Measurements from ENCODE around the gene JPT2. TPM values are rescaled to one million over a fixed set of nuclear protein-coding genes. Genes with fewer than 3 reads are reported as not detected.

Gene JPT2
- total RNA-seq, 1 experiment from 2014 or later, result 244 TPM

DNA sequence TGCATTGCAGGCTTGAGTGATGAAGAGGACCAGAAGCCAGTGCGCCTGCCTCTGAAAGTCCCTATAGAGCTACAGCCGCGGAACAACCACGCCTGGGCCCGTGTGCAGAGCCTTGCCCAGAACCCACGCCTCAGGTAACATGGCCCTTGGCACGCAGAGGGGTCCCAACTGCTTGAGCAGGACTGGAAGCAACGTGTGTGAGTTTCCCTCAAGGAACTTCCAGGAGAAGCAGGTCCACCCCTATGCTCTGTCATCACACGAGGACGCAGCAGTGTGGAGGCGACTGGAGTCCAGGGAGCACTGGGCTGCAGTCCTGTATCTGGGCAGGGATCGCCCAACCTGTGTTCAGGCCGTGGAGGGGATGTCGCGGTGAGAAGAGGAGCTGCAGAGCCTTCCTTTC lies 25.1 kb upstream of the JPT2 start:
- Histone ChIP-seq H3K9me3 (ENCODE audit: insufficient read depth, low read depth) (no peaks in the 10 kb centered on the region), H3K79me2 (ENCODE audit: low read depth) (no peaks in the 10 kb centered on the region), H3K9me2 (ENCODE audit: insufficient read depth) (no peaks in the 10 kb centered on the region), H2AFZ (no peak overlapping the region), H4K20me1 (ENCODE audit: insufficient read depth) (0 out of 2 replicates have a peak, but pooled peaks cover 3% of the 10 kb centered on the region), H3K27me3 (ENCODE audit: insufficient read depth, low read depth) (no peaks in the 10 kb centered on the region), H3K27ac (no peak overlapping the region), H3K4me1 (replicated peaks; ENCODE audit: insufficient read depth) (no peaks in the 10 kb centered on the region), H3F3A (ENCODE audit: insufficient read depth, low read depth) (peaks cover 24% of the 10 kb centered on the region), H3K4me2 (no peak overlapping the region), H3K36me3 (ENCODE audit: low read depth) (peaks cover 9% of the 10 kb centered on the region), H3K4me3 (no peak overlapping the region)
- ChIA-PET POLR2A (ENCODE audit: unreplicated experiment) (interaction anchor here (0.6 to 0.7 kb wide), 2 partner anchors 25 to 118 kb away, joined by 3 read pairs; no protein-coding TSS in a partner anchor), CTCF (interaction anchor here (0.7 kb wide), 1 partner anchor 24 kb away, joined by 5 read pairs; no protein-coding TSS in a partner anchor)
- TF ChIP-seq EZH2 (IDR thresholded peaks at IDR 0.05; ENCODE audit: low read depth) (no peak), CTCF (conservative IDR thresholded peaks at IDR 0.05) (no peak)
- intact Hi-C loops (cut with micrococcal nuclease; ENCODE audit: unreplicated experiment), result no loop called here
- no TSS peak for BruUV-seq (replicated peaks)
- no peak for DNase-seq

DNA sequence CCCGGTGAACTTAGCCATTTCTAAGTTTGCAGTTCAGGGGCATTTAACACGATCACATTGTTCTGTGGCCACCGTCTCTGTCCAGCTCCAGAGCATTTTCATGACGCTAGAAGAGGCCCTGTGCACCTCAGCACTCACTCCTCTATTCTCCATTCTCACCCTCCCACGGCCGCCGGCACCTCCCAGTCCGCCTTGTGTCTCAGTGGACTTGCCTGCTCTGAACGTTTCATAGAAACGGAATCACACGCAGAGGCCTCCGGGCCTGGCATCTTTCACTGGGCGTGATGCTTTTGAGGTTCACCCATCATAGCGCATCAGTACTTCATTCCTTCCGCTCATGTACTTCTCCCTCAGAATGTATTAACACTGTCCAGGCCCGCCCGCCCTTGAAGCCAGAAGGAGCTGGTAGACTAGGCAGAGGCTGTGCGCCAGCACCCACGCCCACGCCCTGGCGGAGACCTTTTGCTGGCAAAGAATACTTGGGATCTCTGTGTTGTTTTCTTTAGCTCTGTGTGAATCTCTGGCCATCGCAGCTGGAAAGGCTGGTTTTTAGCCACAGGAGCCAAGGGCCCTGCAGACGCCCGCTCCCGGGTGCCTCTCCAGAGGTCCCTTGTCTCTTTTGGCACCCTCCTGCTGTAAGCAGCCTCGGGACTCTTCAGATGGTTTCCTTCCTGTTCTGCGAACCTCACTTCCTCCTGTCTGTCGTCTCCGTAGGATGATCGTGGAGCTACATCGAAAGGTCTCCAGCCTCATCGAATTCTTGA lies 23.4 kb upstream of the JPT2 start:
- H3K9me2 ChIP-seq (ENCODE audit: insufficient read depth), result no peaks in the 10 kb centered on the region
- no peaks in the 10 kb centered on the region for H3K79me2 ChIP-seq (ENCODE audit: low read depth)
- H3K36me3 ChIP-seq (ENCODE audit: low read depth), result peaks cover 9% of the 10 kb centered on the region
- H3K4me2 ChIP-seq, result no peak overlapping the region
- H3K4me1 ChIP-seq (replicated peaks; ENCODE audit: insufficient read depth), result no peaks in the 10 kb centered on the region
- H3K4me3 ChIP-seq, result no peak overlapping the region
- H3F3A ChIP-seq (ENCODE audit: insufficient read depth, low read depth), result peaks cover 22% of the 10 kb centered on the region
- H3K9me3 ChIP-seq (ENCODE audit: insufficient read depth, low read depth), result no peaks in the 10 kb centered on the region
- H3K27me3 ChIP-seq (ENCODE audit: insufficient read depth, low read depth), result no peaks in the 10 kb centered on the region
- 0 out of 2 replicates have a peak, but pooled peaks cover 3% of the 10 kb centered on the region for H4K20me1 ChIP-seq (ENCODE audit: insufficient read depth)
- ChIA-PET CTCF (no interaction called here), POLR2A (ENCODE audit: unreplicated experiment) (no interaction called here)
- no peak overlapping the region for H2AFZ ChIP-seq
- no peak overlapping the region for H3K27ac ChIP-seq
- no peak for TF ChIP-seq EZH2 (IDR thresholded peaks at IDR 0.05; ENCODE audit: low read depth)
- TF ChIP-seq CTCF (conservative IDR thresholded peaks at IDR 0.05), result no peak
- no TSS peak for BruUV-seq (replicated peaks)
- intact Hi-C loops (cut with micrococcal nuclease; ENCODE audit: unreplicated experiment), result no loop called here
- no peak for DNase-seq

- no peaks in the 10 kb centered on the region for H3K27me3 ChIP-seq (ENCODE audit: insufficient read depth, low read depth)
- ChIA-PET CTCF (no interaction called here), POLR2A (ENCODE audit: unreplicated experiment) (no interaction called here)
- no peak for DNase-seq
- no peaks in the 10 kb centered on the region for H3K79me2 ChIP-seq (ENCODE audit: low read depth)
- BruUV-seq (replicated peaks), result no TSS peak
- H3K9me2 ChIP-seq (ENCODE audit: insufficient read depth), result no peaks in the 10 kb centered on the region
- H4K20me1 ChIP-seq (ENCODE audit: insufficient read depth), result 0 out of 2 replicates have a peak, but pooled peaks cover 2% of the 10 kb centered on the region
- TF ChIP-seq EZH2 (IDR thresholded peaks at IDR 0.05; ENCODE audit: low read depth) (no peak), CTCF (conservative IDR thresholded peaks at IDR 0.05) (no peak)
- no peak overlapping the region for H3K4me2 ChIP-seq
- peaks cover 6% of the 10 kb centered on the region for H3K36me3 ChIP-seq (ENCODE audit: low read depth)
- no peaks in the 10 kb centered on the region for H3K4me1 ChIP-seq (replicated peaks; ENCODE audit: insufficient read depth)
- intact Hi-C loops (cut with micrococcal nuclease; ENCODE audit: unreplicated experiment), result no loop called here
- no peak overlapping the region for H3K4me3 ChIP-seq
- H3K27ac ChIP-seq, result no peak overlapping the region
- peaks cover 15% of the 10 kb centered on the region for H3F3A ChIP-seq (ENCODE audit: insufficient read depth, low read depth)
- no peak overlapping the region for H2AFZ ChIP-seq
- no peaks in the 10 kb centered on the region for H3K9me3 ChIP-seq (ENCODE audit: insufficient read depth, low read depth)
Measured at GRCh38 chr16:1655269-1655807, 22.7 kb upstream of the JPT2 start.
